Measurements from ENCODE around the gene THAP4.

Gene THAP4

GRCh38 chr2:241563981-241564595 lies 72.9 kb downstream of the THAP4 start:
- DNase-seq (ENCODE audit: low read depth, low spot score) = no peak

GRCh38 chr2:241563571-241563980 lies 73.4 kb downstream of the THAP4 start:
- DNase-seq (ENCODE audit: low read depth, low spot score) = no peak

DNA sequence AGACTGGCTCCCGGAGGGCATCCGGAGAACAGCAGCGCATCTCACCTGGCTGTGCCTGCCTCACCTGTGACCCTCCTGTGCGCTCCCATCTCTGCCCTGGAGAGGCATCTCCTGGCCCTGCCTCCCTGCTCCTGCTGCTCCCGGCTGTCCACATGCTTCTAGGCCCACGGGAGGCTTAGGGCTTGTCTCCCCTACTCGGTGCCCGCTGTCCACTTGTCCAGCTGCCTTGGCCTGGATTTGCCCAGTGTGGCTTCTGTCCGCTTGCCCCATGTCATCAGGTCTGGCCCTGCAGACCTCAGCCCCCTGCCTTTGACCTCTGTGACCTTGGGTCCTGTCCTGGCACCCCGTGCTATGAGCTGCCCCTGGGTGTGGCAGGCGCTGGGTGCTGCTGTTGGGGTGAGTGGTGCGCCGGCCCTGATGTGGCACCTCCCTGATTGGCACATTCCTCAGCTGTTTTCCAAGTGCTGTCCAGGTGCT lies 73.9 kb downstream of the THAP4 start:
- no peak for DNase-seq (ENCODE audit: low read depth, low spot score)

DNA sequence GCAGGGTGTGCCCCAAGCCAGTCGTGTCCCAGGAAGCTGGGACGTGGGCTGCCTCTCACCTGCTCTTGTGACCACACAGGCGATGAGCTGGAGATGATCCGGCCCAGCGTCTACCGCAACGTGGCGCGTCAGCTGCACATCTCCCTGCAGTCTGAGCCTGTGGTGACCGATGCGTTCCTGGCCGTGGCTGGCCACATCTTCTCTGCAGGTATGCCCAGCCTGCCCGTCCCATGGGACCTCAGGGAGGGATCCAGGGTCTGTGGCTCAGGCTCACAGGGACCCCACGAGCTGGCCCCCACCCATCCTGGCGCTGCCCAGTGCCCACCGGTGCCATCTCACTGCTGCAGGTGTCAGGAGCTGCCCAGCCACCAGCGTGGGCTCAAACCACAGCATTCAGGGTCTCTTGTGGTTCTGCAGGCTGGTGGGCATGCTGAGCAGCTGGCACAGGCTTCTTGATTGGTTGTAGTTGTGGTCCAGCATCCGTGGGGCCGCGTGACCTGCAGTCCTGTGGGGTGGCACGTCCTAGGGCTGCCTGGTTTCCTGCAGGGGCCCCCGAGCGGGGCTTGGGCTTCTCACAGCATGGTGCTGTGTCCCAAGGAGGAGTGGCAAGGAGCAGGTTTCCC lies 74.6 kb downstream of the THAP4 start:
- DNase-seq (ENCODE audit: low read depth, low spot score) = no peak

DNA sequence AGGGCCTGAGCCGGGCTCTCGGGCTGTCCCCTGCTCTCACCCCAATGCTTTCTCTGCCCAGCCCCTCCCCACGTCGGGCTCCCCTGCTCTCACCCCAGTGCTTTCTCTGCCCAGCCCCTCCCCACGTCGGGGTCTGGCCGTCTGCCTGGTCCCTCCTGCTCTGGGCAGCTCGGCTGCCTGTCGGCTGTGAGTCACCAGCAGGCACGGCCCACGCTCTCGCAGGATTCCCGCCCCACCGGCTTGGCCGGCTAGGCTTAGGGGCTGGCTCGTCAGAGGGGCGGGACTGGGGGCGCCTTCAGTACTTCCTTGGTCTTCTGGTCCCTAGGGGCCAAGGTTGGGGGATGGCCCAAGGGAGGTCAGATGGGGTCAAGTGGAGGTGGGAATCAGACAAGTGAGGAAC lies 75.1 kb downstream of the THAP4 start:
- no peak for DNase-seq (ENCODE audit: low read depth, low spot score)

DNA sequence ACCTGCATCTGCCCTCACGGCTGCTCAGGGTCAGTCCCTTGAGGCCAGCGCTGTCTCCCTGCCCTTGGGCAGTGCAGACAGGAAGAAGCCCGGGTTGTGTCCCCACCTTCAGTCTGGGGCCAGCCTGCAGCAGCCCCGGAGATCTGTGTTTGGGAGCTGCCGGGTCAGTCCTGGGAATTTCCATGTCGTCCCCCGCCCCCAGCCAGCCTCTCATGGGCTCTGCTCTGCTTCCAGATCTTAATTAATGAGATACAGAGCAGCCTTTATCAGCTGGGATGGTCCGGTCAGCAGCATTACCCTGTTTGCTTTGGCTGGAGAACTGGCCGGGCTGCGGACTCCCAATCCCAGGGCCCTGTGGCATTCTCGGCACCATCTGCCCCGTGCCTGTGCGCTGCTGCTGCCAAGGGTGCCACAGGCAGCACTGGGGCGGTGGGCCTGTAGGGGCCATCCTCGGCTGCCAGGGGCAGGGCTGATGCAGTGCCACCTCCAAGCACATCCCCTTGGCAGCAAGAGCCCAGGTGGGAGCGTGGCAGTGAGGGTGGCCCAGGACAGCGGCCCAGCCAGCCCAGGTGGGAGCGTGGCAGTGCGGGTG lies 76.0 kb downstream of the THAP4 start:
- DNase-seq (ENCODE audit: low read depth, low spot score) = no peak

GRCh38 chr2:241560162-241560882 lies 76.6 kb downstream of the THAP4 start:
- DNase-seq (ENCODE audit: low read depth, low spot score) = no peak

DNA sequence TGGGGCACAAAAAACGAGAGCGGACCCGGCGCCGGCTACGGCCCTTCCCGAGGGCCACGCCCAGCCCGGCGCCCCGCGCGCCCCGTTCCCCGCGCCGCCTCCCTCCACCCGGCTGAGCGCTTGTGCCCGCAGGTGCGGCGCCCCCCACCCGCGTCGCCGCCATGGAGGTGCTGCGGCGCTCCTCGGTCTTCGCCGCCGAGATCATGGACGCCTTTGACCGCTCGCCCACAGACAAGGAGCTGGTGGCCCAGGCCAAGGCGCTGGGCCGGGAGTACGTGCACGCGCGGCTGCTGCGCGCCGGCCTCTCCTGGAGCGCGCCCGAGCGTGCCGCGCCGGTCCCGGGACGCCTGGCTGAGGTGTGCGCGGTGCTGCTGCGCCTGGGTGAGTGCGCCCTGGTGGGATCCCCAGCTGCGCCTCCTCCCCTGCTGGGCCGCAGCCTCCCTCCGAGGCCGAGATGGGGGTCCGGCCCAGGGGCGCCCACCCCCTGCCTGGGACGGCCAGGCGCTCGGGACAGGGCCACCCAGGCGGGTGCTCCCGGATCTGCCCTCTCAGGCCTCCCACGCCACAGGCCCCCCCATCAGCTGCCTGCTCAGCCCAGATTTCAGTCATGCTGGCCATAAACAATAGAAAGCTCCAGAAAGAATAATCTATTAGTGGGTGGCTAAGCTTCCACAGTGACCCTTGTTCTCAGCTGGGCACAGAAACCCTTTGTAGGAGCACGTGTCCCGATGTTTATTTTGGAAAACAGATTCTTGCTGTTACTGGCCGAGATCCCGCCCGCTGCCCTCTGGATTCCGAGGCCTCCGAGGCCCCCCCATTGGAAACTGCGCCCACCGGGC lies 77.4 kb downstream of the THAP4 start:
- no peak for DNase-seq (ENCODE audit: low read depth, low spot score)

DNA sequence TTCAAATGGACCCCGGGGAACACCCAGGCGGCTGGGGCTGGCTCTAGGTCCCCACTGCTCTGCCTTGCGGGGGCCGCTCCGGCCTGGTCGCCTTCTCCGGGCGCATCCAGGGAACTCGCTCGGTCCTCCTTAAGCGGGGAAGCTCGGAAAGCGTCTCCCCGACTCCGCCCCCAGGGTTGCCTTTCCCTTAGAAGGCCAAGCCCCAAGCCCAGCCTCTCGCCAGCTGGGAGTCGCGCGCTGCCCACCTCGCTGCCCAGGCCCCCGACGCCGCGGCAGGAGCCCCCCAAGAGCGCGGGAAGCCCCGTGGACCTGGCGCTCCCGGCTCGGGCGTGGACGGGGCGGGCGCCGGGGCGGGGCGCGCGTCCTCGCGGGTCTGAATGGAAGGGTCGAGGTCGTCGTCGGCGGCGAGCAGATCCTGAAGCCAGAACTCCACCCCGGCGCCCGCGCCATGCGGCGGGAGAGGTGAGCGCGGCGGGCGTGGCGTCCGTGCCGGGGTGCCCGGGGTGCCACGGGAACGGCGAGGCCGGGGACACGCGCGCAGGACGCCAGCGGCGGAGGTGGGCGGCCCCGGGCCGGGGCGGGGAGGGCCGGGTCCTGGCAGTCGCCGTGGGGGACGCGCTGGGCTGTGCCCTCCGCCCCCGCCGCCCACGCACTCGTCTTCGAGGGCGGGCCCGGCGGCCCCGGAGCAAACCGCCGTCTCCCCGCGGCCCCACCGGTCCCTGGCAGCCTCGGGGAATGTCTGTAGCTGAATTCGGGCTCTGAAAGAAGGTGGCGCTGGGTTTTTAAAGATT lies 78.2 kb downstream of the THAP4 start, which contains the start of gene BOK:
Gene BOK (plus strand): TSS at position 214 of the 791 bp plus-strand sequence. CDS start 739 bp downstream, outside the sequence.
- no peak for DNase-seq (ENCODE audit: low read depth, low spot score)

GRCh38 chr2:241556746-241557145 lies 80.2 kb downstream of the THAP4 start:
- no peak for DNase-seq (ENCODE audit: low read depth, low spot score)

DNA sequence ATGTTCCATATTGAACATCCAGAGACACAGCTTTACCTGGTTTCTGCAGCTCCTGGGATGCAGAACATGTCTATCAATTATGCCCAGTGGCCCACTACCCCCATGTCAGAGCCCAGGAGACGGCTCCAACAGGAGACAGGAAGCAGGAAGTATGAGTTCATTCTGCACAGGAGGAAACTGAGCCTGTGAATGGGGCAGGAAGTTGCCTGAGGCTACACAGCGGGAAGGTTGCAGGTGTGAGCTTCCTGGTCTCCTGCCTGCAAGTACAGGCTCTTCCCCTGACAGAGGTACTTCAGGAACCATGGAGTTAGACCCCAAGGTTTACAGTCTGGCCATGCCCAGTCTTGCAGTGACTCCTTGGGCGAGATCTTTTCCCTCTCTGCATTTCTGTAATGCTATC lies 81.2 kb downstream of the THAP4 start:
- no peak for DNase-seq (ENCODE audit: low read depth, low spot score)

DNA sequence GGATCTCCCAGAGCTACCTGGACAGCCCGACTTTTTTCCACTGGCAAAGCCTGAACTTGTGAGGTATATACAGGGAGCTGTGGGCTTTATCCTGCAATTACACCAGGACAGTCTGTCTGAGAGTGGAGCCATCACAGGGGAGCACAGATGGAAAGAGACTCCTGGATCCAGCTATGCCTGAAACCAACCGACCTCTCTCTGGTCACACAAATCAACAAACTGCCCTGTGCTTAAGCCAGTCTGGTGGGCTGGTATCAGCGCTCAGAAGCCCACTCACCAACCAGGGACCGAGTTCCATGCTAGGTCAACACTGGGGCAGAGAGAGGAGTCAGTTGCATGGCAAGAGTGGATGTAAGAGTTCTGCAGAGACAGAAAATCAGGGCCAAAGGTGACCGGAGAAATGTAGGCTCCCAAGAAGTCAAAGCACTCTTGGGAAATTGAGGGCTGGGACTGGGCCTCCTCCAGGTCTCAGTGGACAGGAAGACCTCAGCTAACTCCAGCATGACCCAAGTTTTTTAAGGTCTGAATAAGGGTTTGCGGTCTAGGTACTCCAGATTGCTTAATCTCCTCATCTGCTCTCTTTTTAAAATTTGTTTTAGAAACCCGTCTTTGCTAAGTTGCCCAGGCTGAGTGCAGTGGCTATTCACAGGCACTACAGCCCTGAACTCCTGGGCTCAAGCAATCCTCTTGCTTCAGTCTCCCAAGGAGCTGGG lies 82.2 kb downstream of the THAP4 start:
- no peak for DNase-seq (ENCODE audit: low read depth, low spot score)

GRCh38 chr2:241553981-241554380 lies 83.0 kb downstream of the THAP4 start:
- no peak for DNase-seq (ENCODE audit: low read depth, low spot score)

GRCh38 chr2:241553512-241553830 lies 83.5 kb downstream of the THAP4 start:
- no peak for DNase-seq (ENCODE audit: low read depth, low spot score)

GRCh38 chr2:241551998-241552737 lies 84.8 kb downstream of the THAP4 start:
- DNase-seq (ENCODE audit: low read depth, low spot score) = no peak

DNA sequence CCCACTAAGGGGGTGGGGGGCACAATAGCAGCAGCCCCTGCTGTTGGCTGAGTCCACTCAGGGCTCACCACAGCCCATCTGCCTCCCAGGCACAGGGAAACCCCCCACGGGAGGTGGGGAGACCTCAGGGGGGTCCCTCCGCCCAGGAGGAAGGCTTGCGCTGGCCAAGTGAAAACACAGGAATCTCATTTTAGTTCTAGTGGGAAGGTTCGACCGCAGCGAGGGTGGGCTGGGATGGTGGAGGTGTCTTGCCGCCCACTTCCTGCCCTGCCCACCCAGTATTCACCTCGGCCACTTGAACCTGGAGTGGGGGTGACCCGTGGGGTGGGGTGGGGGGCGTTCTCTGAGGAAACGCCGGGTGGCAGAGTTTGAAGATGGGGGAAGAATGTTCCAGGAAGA lies 85.4 kb downstream of the THAP4 start:
- no peak for DNase-seq (ENCODE audit: low read depth, low spot score)

- no peak for DNase-seq (ENCODE audit: low read depth, low spot score)
Measured at GRCh38 chr2:241550616-241551580, 86.1 kb downstream of the THAP4 start.

GRCh38 chr2:241548451-241548835 lies 88.5 kb downstream of the THAP4 start:
- DNase-seq (ENCODE audit: low read depth, low spot score) = no peak

All from brain pericyte (primary cell).